GOT3 (cell line): Measurements from ENCODE around the gene CHST14.
"Not testable (repeated sequence)": the region's sequence is repeated elsewhere in the genome, so short reads cannot be mapped to it uniquely, and the experiment has no call there.

ENCODE experiments used
- DNase-seq: peaks from one replicate; lab custom pipeline; 2025; ENCODE audit warnings: mixed read lengths; lab: John Stamatoyannopoulos, UW

The CHST14 gene

GRCh38 chr15:40440743-40441564 lies 29.8 kb upstream of the CHST14 start, which contains the start of gene BAHD1:
TSS of gene BAHD1 (plus strand) at chr15:40440953. CDS start at chr15:40458465, 17,512 bp downstream.
- DNase-seq: peak; percentile 76

GRCh38 chr15:40441565-40442531 lies 28.9 kb upstream of the CHST14 start:
- no peak for DNase-seq

GRCh38 chr15:40443255-40443654 lies 27.5 kb upstream of the CHST14 start:
- DNase-seq: no peak

- no peak for DNase-seq
These were observed 26.9 kb upstream of the CHST14 start for GRCh38 chr15:40443846-40444245.

GRCh38 chr15:40444736-40445135 lies 26.0 kb upstream of the CHST14 start:
- DNase-seq: no peak

- DNase-seq: no peak
These were observed 25.3 kb upstream of the CHST14 start for GRCh38 chr15:40445421-40445922.

- no peak for DNase-seq
These were observed 24.6 kb upstream of the CHST14 start for GRCh38 chr15:40446144-40446543.

- DNase-seq: no peak
These were observed 22.4 kb upstream of the CHST14 start for GRCh38 chr15:40448354-40448753.

- no peak for DNase-seq
These were observed 21.5 kb upstream of the CHST14 start for GRCh38 chr15:40449275-40449674.

- no peak for DNase-seq
These were observed 20.7 kb upstream of the CHST14 start for GRCh38 chr15:40450047-40450446.

GRCh38 chr15:40451527-40452158 lies 19.1 kb upstream of the CHST14 start:
- no peak for DNase-seq

GRCh38 chr15:40452296-40453090 lies 18.3 kb upstream of the CHST14 start:
- no peak for DNase-seq

- not testable (repeated sequence) for DNase-seq
These were observed 16.8 kb upstream of the CHST14 start for GRCh38 chr15:40453941-40454340.

GRCh38 chr15:40454904-40455391 lies 15.8 kb upstream of the CHST14 start:
- no peak for DNase-seq

- DNase-seq: no peak
These were observed 14.5 kb upstream of the CHST14 start for GRCh38 chr15:40456299-40456712.

- no peak for DNase-seq
These were observed 14.0 kb upstream of the CHST14 start for GRCh38 chr15:40456738-40457137.

- DNase-seq: no peak
These were observed 12.1 kb upstream of the CHST14 start for GRCh38 chr15:40458495-40459371.

- no peak for DNase-seq
These were observed 11.3 kb upstream of the CHST14 start for GRCh38 chr15:40459391-40460015.

- DNase-seq: no peak
These were observed 10.4 kb upstream of the CHST14 start for GRCh38 chr15:40460404-40460803.
